Esophagus muscularis mucosa (tissue), 4 donors: Measurements from ENCODE around the gene MYO6. TPM values are rescaled to one million over a fixed set of nuclear protein-coding genes. Genes with fewer than 3 reads are reported as not detected.

Experiments
- DNase-seq: peaks from one replicate; pipeline ENCODE4 v3.0.0-alpha.2; 2017; ENCODE audit errors: extremely low spot score
- H3K27ac ChIP-seq, 4 donors: fragments of 200-600 bp; sonication (generic); replicated peaks in 1 of 4; 1 replicate in 3 of 4; 2 replicates in 1 of 4; pipeline ENCODE4 v1.5.1; 2016 to 2019; ENCODE audit warnings: mild to moderate bottlenecking in 1 of 4
- H3K27me3 ChIP-seq, 4 donors: fragments of 200-600 bp; sonication (generic); one replicate each; pipeline versions ENCODE4 v1.5.1 to v1.6.0; 2016 to 2019
- H3K36me3 ChIP-seq, 4 donors: fragments of 200-600 bp; sonication (generic); one replicate each; pipeline ENCODE4 v1.5.1; 2016 to 2019
- H3K4me1 ChIP-seq, 4 donors: fragments of 200-600 bp; sonication (generic); one replicate each; pipeline ENCODE4 v1.5.1; 2016 to 2019
- H3K4me3 ChIP-seq, 4 donors: fragments of 200-600 bp; sonication (generic); 1 replicate in 2 of 4; 2 replicates in 2 of 4; pipeline ENCODE4 v1.5.1; 2016 to 2019; ENCODE audit warnings: mild to moderate bottlenecking in 4 of 4, moderate library complexity in 1 of 4
- H3K9me3 ChIP-seq, 4 donors: fragments of 200-600 bp; sonication (generic); 1 replicate in 3 of 4; 2 replicates in 1 of 4; pipeline ENCODE4 v1.5.1; 2016 to 2019
- CTCF ChIP-seq, 3 experiments: fragments of 200-600 bp in 2 of 3; fragments of 450-650 bp in 1 of 3; sonication (generic) in 2 of 3; IDR thresholded peaks; one replicate each; pipeline ENCODE4 v1.5.1; 2017 to 2019; ENCODE audit warnings: antibody characterized with exemption in 3 of 3, mild to moderate bottlenecking in 2 of 3, moderate library complexity in 1 of 3
- EP300 ChIP-seq: sonication (generic); formaldehyde crosslinking; IDR thresholded peaks from one replicate; pipeline ENCODE4 v1.6.1; 2017; ENCODE audit warnings: antibody characterized with exemption
- POLR2A ChIP-seq: fragments of 450-650 bp; IDR thresholded peaks from one replicate; pipeline ENCODE4 v1.6.1; 2017; ENCODE audit warnings: antibody characterized with exemption, moderate library complexity, mild to moderate bottlenecking, low read depth
- POLR2AphosphoS5 ChIP-seq, 2 donors: sonication (generic); formaldehyde crosslinking; IDR thresholded peaks; one replicate each; pipeline ENCODE4 v1.6.1; 2017; ENCODE audit warnings: antibody characterized with exemption in 2 of 2
- WGBS: methylation state at CpG from one replicate; pipeline ENCODE4 v1.1.5; 2018; 5-methylcytosine and 5-hydroxymethylcytosine counted together
- intact Hi-C: fragments of 100-400 bp; cut with DNase I; formaldehyde crosslinking; loops from one replicate; pipeline ENCODE4 v1.15.1; 2023
- total RNA-seq, 4 donors: library from RNA; depleted of rRNA; stranded (reverse); fragments of >200 nt; gene quantifications; one replicate each; pipeline versions ENCODE4 v1.1.0 to v1.2.1, GENCODE V29; 2016

MYO6 gene
- total RNA-seq, 4 donors from 2014 or later: 9.6 to 14.1 (median 12.3) TPM

GRCh38 chr6:75800133-75800532, 51.1 kb downstream of the MYO6 start:
- Histone ChIP-seq H3K27ac (no peak overlapping the region), H3K36me3 (no peaks in the 10 kb centered on the region), H3K4me1 (peaks cover 0 to 15% (median 12%) of the 10 kb centered on the region in 4 donors), H3K4me3 (no peak overlapping the region), H3K27me3 (no peaks in the 10 kb centered on the region), H3K9me3 (no peaks in the 10 kb centered on the region)
- WGBS: 97% methylated on average over 4 of the region's 4 CpGs
- intact Hi-C loops: no loop called here
- DNase-seq: no peak
- no peak for TF ChIP-seq EP300
- TF ChIP-seq POLR2AphosphoS5 (IDR thresholded peaks at IDR 0.05): no peak
- no peak for TF ChIP-seq CTCF (IDR thresholded peaks at IDR 0.05)
- no peak for TF ChIP-seq POLR2A

- H3K27ac ChIP-seq: no peak overlapping the region
- intact Hi-C loops: no loop called here
- H3K9me3 ChIP-seq: no peaks in the 10 kb centered on the region
- no peak for TF ChIP-seq POLR2A
- TF ChIP-seq POLR2AphosphoS5 (IDR thresholded peaks at IDR 0.05): no peak
- no peak for TF ChIP-seq EP300
- no peak for TF ChIP-seq CTCF (IDR thresholded peaks at IDR 0.05)
- peaks cover 0 to 7% (median 6%) of the 10 kb centered on the region in 4 donors for H3K4me1 ChIP-seq
- H3K4me3 ChIP-seq: no peak overlapping the region
- WGBS: 86% methylated on average over 9 of the region's 9 CpGs
- no peak for DNase-seq
- no peaks in the 10 kb centered on the region for H3K36me3 ChIP-seq
- no peaks in the 10 kb centered on the region for H3K27me3 ChIP-seq
Measured at GRCh38 chr6:75800708-75801505, 51.9 kb downstream of the MYO6 start.

GRCh38 chr6:75802366-75802765, 53.3 kb downstream of the MYO6 start:
- intact Hi-C loops: no loop called here
- 100% methylated on average over 6 of the region's 6 CpGs for WGBS
- Histone ChIP-seq H3K9me3 (no peaks in the 10 kb centered on the region), H3K27me3 (no peaks in the 10 kb centered on the region), H3K4me1 (peaks cover 0 to 7% (median 5%) of the 10 kb centered on the region in 4 donors), H3K4me3 (no peak overlapping the region), H3K36me3 (no peaks in the 10 kb centered on the region), H3K27ac (no peak overlapping the region)
- TF ChIP-seq CTCF (IDR thresholded peaks at IDR 0.05) (no peak), POLR2AphosphoS5 (IDR thresholded peaks at IDR 0.05) (no peak), EP300 (no peak), POLR2A (no peak)
- no peak for DNase-seq

- H3K9me3 ChIP-seq: no peaks in the 10 kb centered on the region
- H3K4me1 ChIP-seq: no peaks in the 10 kb centered on the region
- peaks cover 0 to 4% (median 0%) of the 10 kb centered on the region in 4 donors for H3K36me3 ChIP-seq
- H3K27me3 ChIP-seq: no peaks in the 10 kb centered on the region
- intact Hi-C loops: no loop called here
- DNase-seq: no peak
- H3K27ac ChIP-seq: no peak overlapping the region
- TF ChIP-seq POLR2AphosphoS5 (IDR thresholded peaks at IDR 0.05) (no peak), POLR2A (no peak), EP300 (no peak), CTCF (IDR thresholded peaks at IDR 0.05) (no peak)
- no peak overlapping the region for H3K4me3 ChIP-seq
Measured at GRCh38 chr6:75808507-75808906, 59.5 kb downstream of the MYO6 start.
